H1 (cell line): ENCODE data around the gene AMBN. TPM values are rescaled to one million over a fixed set of nuclear protein-coding genes. Genes with fewer than 3 reads are reported as not detected.

Experiments
- CTCF ChIA-PET: fragments of 300-600 bp; sonication (Branson Sonifier 250); formaldehyde crosslinking; loops from one replicate; lab custom pipeline; 2021; ENCODE audit not compliant: partially characterized antibody; lab: Charles Lee
- POLR2A ChIA-PET: fragments of 300-600 bp; sonication (Branson Sonifier 250); formaldehyde crosslinking; loops from one replicate; lab custom pipeline; 2021; ENCODE audit warnings: inconsistent platforms; ENCODE audit not compliant: partially characterized antibody; lab: Charles Lee
- DNase-seq, 2 experiments: peaks; one replicate each; pipeline versions ENCODE4 v3.0.0 to v3.0.0-alpha.2; 2010 to 2022; ENCODE audit warnings: low spot score in 2 of 2, low read depth in 1 of 2, mixed read lengths in 1 of 2
- FAIRE-seq: peaks from 2 replicates; lab custom pipeline; 2011; peaks lifted over from hg19 to GRCh38; lab: Jason Lieb, UNC
- H2AFZ ChIP-seq: 2 replicates; pipeline ENCODE4 v1.8.1; 2012; ENCODE audit warnings: low read length, inconsistent platforms
- H2AK5ac ChIP-seq: 2 replicates; pipeline ENCODE4 v1.6.1; 2013; ENCODE audit warnings: low read depth, low read length
- H2BK120ac ChIP-seq: replicated peaks from 2 replicates; pipeline ENCODE3; 2013; ENCODE audit warnings: low read depth, low read length, inconsistent platforms
- H2BK12ac ChIP-seq: 2 replicates; pipeline ENCODE4 v1.6.1; 2013; ENCODE audit warnings: low read depth, low read length
- H2BK15ac ChIP-seq: 2 replicates; pipeline ENCODE4 v1.6.1; 2013; ENCODE audit warnings: low read length
- H2BK20ac ChIP-seq: 2 replicates; pipeline ENCODE4 v1.6.1; 2013; ENCODE audit warnings: low read length
- H2BK5ac ChIP-seq: 2 replicates; pipeline ENCODE4 v1.6.1; 2013; ENCODE audit warnings: low read depth, low read length
- H3K14ac ChIP-seq: 2 replicates; pipeline ENCODE4 v1.6.1; 2013; ENCODE audit warnings: inconsistent platforms; ENCODE audit not compliant: insufficient read length
- H3K18ac ChIP-seq: 2 replicates; pipeline ENCODE4 v1.6.1; 2013; ENCODE audit warnings: low read length; ENCODE audit errors: extremely low read depth
- H3K23ac ChIP-seq: 2 replicates; pipeline ENCODE4 v1.6.1; 2013; ENCODE audit warnings: inconsistent platforms; ENCODE audit not compliant: insufficient read length
- H3K23me2 ChIP-seq: 2 replicates; pipeline ENCODE4 v1.6.1; 2013; ENCODE audit warnings: low read depth, low read length
- H3K27ac ChIP-seq: 2 replicates; pipeline ENCODE4 v1.6.1; 2011; ENCODE audit warnings: low read depth, low read length, inconsistent platforms
- H3K27me3 ChIP-seq, 4 experiments: replicated peaks in 1 of 4; 1 replicate in 1 of 4; 2 replicates in 3 of 4; pipeline versions ENCODE4 v1.6.1 to v1.8.1; 2011 to 2013; ENCODE audit warnings: low read length in 3 of 4, mild to moderate bottlenecking in 3 of 4, inconsistent platforms in 2 of 4, mixed read lengths in 2 of 4, moderate library complexity in 1 of 4; ENCODE audit not compliant: control insufficient read depth in 3 of 4, insufficient read depth in 3 of 4; ENCODE audit errors: extremely low read depth in 1 of 4
- H3K36me3 ChIP-seq, 4 experiments: 2 replicates each; pipeline versions ENCODE4 v1.6.1 to v1.8.1; 2011 to 2013; ENCODE audit warnings: mild to moderate bottlenecking in 4 of 4, low read length in 3 of 4, moderate library complexity in 2 of 4, control low read depth in 1 of 4, inconsistent platforms in 1 of 4; ENCODE audit not compliant: insufficient read depth in 4 of 4, control insufficient read depth in 2 of 4
- H3K4ac ChIP-seq: replicated peaks from 2 replicates; pipeline ENCODE3; 2013; ENCODE audit warnings: low read length, low read depth, mixed read lengths, inconsistent platforms; ENCODE audit not compliant: insufficient read length
- H3K4me1 ChIP-seq, 4 experiments: replicated peaks in 1 of 4; 1 replicate in 1 of 4; 2 replicates in 3 of 4; pipeline versions ENCODE4 v1.6.1 to v1.8.1; 2011 to 2013; ENCODE audit warnings: low read length in 3 of 4, inconsistent platforms in 2 of 4, mixed read lengths in 1 of 4; ENCODE audit not compliant: insufficient read depth in 4 of 4, control insufficient read depth in 3 of 4
- H3K4me2 ChIP-seq, 2 experiments: 2 replicates each; pipeline versions ENCODE4 v1.6.1 to v1.8.1; 2011 to 2013; ENCODE audit warnings: low read depth in 2 of 2, low read length in 2 of 2, control low read depth in 1 of 2, inconsistent platforms in 1 of 2, mild to moderate bottlenecking in 1 of 2; ENCODE audit not compliant: insufficient read depth in 1 of 2
- H3K4me3 ChIP-seq, 4 experiments: fragments of 200-600, 300-600 bp in 1 of 4; sonication (generic), shearing (Covaris generic), sonication (Bioruptor Twin) in 1 of 4; 2 replicates each; pipeline versions ENCODE4 v1.5.1 to v1.8.1; 2011 to 2016; ENCODE audit warnings: low read length in 4 of 4, low read depth in 3 of 4, control low read depth in 2 of 4, inconsistent platforms in 2 of 4, mild to moderate bottlenecking in 2 of 4, mixed read lengths in 1 of 4, moderate library complexity in 1 of 4; ENCODE audit not compliant: insufficient read depth in 2 of 4; ENCODE audit errors: extremely low read depth in 1 of 4
- H3K56ac ChIP-seq: replicated peaks from 2 replicates; pipeline ENCODE3; 2013; ENCODE audit warnings: low read depth, mild to moderate bottlenecking, mixed read lengths, low read length, inconsistent platforms; ENCODE audit not compliant: insufficient read length
- H3K79me1 ChIP-seq: 2 replicates; pipeline ENCODE4 v1.6.1; 2013; ENCODE audit warnings: low read depth, low read length, control low read depth
- H3K79me2 ChIP-seq, 2 experiments: 2 replicates each; pipeline versions ENCODE4 v1.6.1 to v1.8.1; 2012 to 2013; ENCODE audit warnings: low read length in 2 of 2, mild to moderate bottlenecking in 2 of 2, inconsistent platforms in 1 of 2; ENCODE audit not compliant: insufficient read depth in 2 of 2, control insufficient read depth in 1 of 2
- H3K9ac ChIP-seq, 4 experiments: replicated peaks in 1 of 4; 1 replicate in 1 of 4; 2 replicates in 3 of 4; pipeline versions ENCODE4 v1.6.1 to v1.8.1; 2011 to 2013; ENCODE audit warnings: low read depth in 3 of 4, low read length in 3 of 4, control low read depth in 2 of 4, mild to moderate bottlenecking in 2 of 4, moderate library complexity in 2 of 4, inconsistent platforms in 1 of 4; ENCODE audit errors: extremely low read depth in 1 of 4
- H3K9me3 ChIP-seq, 2 experiments: 2 replicates each; pipeline versions ENCODE4 v1.6.1 to v1.8.1; 2012 to 2013; ENCODE audit warnings: mild to moderate bottlenecking in 2 of 2, moderate library complexity in 2 of 2, control low read depth in 1 of 2, inconsistent platforms in 1 of 2, low read depth in 1 of 2, low read length in 1 of 2, mixed read lengths in 1 of 2; ENCODE audit not compliant: insufficient read depth in 2 of 2
- H4K20me1 ChIP-seq, 2 experiments: replicated peaks in 1 of 2; 2 replicates each; pipeline versions ENCODE3 to v1.8.1; 2011 to 2013; ENCODE audit warnings: inconsistent platforms in 2 of 2, low read length in 2 of 2, mild to moderate bottlenecking in 1 of 2; ENCODE audit not compliant: insufficient read depth in 2 of 2, control insufficient read depth in 1 of 2
- H4K5ac ChIP-seq: 2 replicates; pipeline ENCODE4 v1.6.1; 2013; ENCODE audit warnings: low read length, low read depth, mixed read lengths, inconsistent platforms; ENCODE audit not compliant: insufficient read length
- H4K8ac ChIP-seq: 2 replicates; pipeline ENCODE4 v1.8.0; 2013; ENCODE audit warnings: mild to moderate bottlenecking, moderate library complexity, low read length, inconsistent platforms; ENCODE audit not compliant: insufficient read depth; ENCODE audit errors: extremely low read depth
- H4K91ac ChIP-seq: replicated peaks from 2 replicates; pipeline ENCODE3; 2013; ENCODE audit warnings: low read length, mixed read lengths, inconsistent platforms; ENCODE audit not compliant: insufficient read length
- ASH2L ChIP-seq: fragments of 200-600, 300-600 bp; sonication (generic); IDR thresholded peaks from one replicate; pipeline ENCODE4 v1.7.1; 2017; ENCODE audit warnings: low read length
- CEBPB ChIP-seq: IDR thresholded peaks from 2 replicates; pipeline ENCODE4 v1.6.1; 2012; ENCODE audit warnings: low read depth, low read length
- GABPA ChIP-seq: IDR thresholded peaks from 2 replicates; pipeline ENCODE4 v1.6.1; 2011; ENCODE audit warnings: mild to moderate bottlenecking, low read length, moderate library complexity, borderline replicate concordance; ENCODE audit not compliant: insufficient read depth
- JUN ChIP-seq: IDR thresholded peaks from 2 replicates; pipeline ENCODE4 v1.6.1; 2011; ENCODE audit warnings: low read depth, mild to moderate bottlenecking, improper control_type of control experiment, low read length
- RFX5 ChIP-seq: IDR thresholded peaks from 2 replicates; pipeline ENCODE4 v1.6.1; 2011; ENCODE audit warnings: low read depth, low read length, improper control_type of control experiment, borderline replicate concordance
- SAP30 ChIP-seq: fragments of 300-600 bp; sonication (generic); IDR thresholded peaks from 2 replicates; pipeline ENCODE4 v1.7.1; 2012; ENCODE audit warnings: low read length, moderate library complexity, mild to moderate bottlenecking, inconsistent platforms; ENCODE audit not compliant: insufficient read depth, insufficient replicate concordance
- SIRT6 ChIP-seq: IDR thresholded peaks from one replicate; pipeline ENCODE4 v1.7.1; 2012; ENCODE audit warnings: low read length, inconsistent platforms
- SIX5 ChIP-seq: IDR thresholded peaks from 2 replicates; pipeline ENCODE4 v1.6.1; 2011; ENCODE audit warnings: mild to moderate bottlenecking, low read depth, low read length
- SUZ12 ChIP-seq: fragments of 200-600 bp; sonication (generic); IDR thresholded peaks from 2 replicates; pipeline ENCODE4 v1.6.1; 2012; ENCODE audit warnings: mild to moderate bottlenecking, inconsistent platforms, low read length, moderate library complexity, mixed read lengths
- ZNF274 ChIP-seq: IDR thresholded peaks from 2 replicates; pipeline ENCODE4 v1.7.0; 2012; ENCODE audit warnings: low read length, borderline replicate concordance; ENCODE audit errors: extremely low read depth
- WGBS, 2 experiments: shearing (Covaris generic) in 1 of 2; methylation state at CpG; one replicate each; pipeline versions ENCODE4 v1.1.6 to v1.1.7; 2013 to 2015; ENCODE audit warnings: low lambda C conversion rate in 2 of 2, mixed read lengths in 2 of 2, inconsistent platforms in 1 of 2, low coverage in 1 of 2, missing lambda C conversion rate in 1 of 2; ENCODE audit not compliant: insufficient replicate concordance in 2 of 2, insufficient coverage in 1 of 2, insufficient read length in 1 of 2; ENCODE audit errors: extremely low coverage in 1 of 2, missing lambda C conversion rate in 1 of 2; 5-methylcytosine and 5-hydroxymethylcytosine counted together
- polyA plus RNA-seq, 7 experiments: library from polyadenylated mRNA; depleted of rRNA in 3 of 7; stranded (reverse) in 5 of 7; unstranded in 2 of 7; fragments of >200 nt in 5 of 7; fragments of 200-250 nt in 2 of 7; gene quantifications; 1 replicate in 5 of 7; 2 replicates in 1 of 7; 4 replicates in 1 of 7; pipeline versions ENCODE4 v1.2.1 to v1.2.3, GENCODE V29; 2011 to 2013; ENCODE audit warnings: missing spikeins in 2 of 7, mixed read lengths in 2 of 7
- total RNA-seq: library from RNA; stranded (reverse); fragmentation: NEBNext Ultra II Directional; extraction: Animal tissue kit (Norgen Biotek cat#: 25700); gene quantifications from 2 replicates; pipeline ENCODE4 v1.2.1, GENCODE V29; 2021
- TF ChIP-seq, protein P1 (sequence below): IDR thresholded peaks from 2 replicates; pipeline ENCODE4 v1.6.1; 2012; ENCODE audit warnings: inconsistent platforms
- TF ChIP-seq, protein P2 (sequence below): IDR thresholded peaks from 2 replicates; pipeline ENCODE4 v1.6.1; 2011; ENCODE audit warnings: low read length, improper control_type of control experiment

Gene AMBN
- total and polyA plus RNA-seq, 2 of the 8 experiments (the other 6 are each of a cell fraction or from before 2014, with no cell fraction given), result not detected

DNA sequence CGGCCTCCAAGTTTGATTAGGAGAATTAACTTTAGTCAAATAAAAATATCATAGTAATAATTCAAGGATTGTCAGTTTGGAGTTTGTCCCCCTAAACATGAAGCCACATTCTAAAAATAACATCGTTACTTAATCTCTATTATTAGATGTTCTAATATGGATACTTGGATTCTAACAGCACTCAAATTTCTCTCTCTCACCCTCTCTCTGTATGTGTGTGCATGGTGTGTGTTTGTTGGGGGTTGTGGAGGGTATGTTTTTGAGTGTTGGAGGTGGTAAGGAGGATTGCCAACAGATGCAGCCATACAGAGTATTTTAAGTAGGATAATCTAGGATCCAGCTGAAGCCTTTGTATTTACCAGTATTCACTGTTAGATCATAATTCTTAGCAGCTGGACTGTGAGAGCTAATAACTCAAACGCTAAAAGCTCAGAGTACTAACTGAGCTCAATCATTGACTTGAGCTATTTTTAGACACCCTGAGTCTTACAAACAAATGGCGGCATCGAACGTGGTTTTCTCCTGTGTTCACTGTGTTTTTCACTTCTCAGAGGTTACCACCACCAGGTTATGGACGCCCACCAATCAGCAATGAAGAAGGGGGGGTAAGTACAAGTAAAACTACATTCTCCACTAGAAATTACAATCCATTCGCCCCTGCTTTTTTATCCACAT, 45.3 kb downstream of the AMBN start:
- Histone ChIP-seq H3K9me3 (no peaks in the 10 kb centered on the region; a peak in 1 of 4 replicates), H2AK5ac (no peak overlapping the region), H2BK120ac (no peak overlapping the region), H3K4me3 (no peak overlapping the region), H4K20me1 (no peaks in the 10 kb centered on the region), H3K23ac (no peak overlapping the region), H2BK5ac (no peak overlapping the region), H4K5ac (no peak overlapping the region), H2BK15ac (no peak overlapping the region), H3K4me1 (no peaks in the 10 kb centered on the region), H2AFZ (0 out of 2 replicates have a peak overlapping the region, but pooled peaks have one; percentile 9), H2BK12ac (no peak overlapping the region), H4K8ac (no peak overlapping the region), H2BK20ac (no peak overlapping the region), H3K56ac (no peak overlapping the region), H3K23me2 (no peaks in the 10 kb centered on the region), H3K18ac (no peak overlapping the region), H3K36me3 (no peaks in the 10 kb centered on the region), H4K91ac (no peak overlapping the region), H3K14ac (no peak overlapping the region), H3K27ac (no peak overlapping the region), H3K79me2 (no peaks in the 10 kb centered on the region), H3K27me3 (no peaks in the 10 kb centered on the region), H3K4me2 (no peak overlapping the region), H3K79me1 (no peaks in the 10 kb centered on the region), H3K9ac (no peak overlapping the region), H3K4ac (no peak overlapping the region)
- POLR2A ChIA-PET, result no interaction called here
- WGBS, 2 experiments, result 88% methylated on average over 8 of the region's 8 CpGs; no CpG with 5 or more reads in 1 of the 2 experiments
- CTCF ChIA-PET, result interaction anchor here (0.5 to 0.9 kb wide), 3 partner anchors 35 to 1153 kb away, joined by 3 to 4 read pairs (median 3); no protein-coding TSS in a partner anchor
- FAIRE-seq (no peak), DNase-seq (no peak)
- TF ChIP-seq JUN (no peak), ASH2L (no peak), GABPA (no peak), SIRT6 (no peak), ZNF274 (no peak), RFX5 (no peak), CEBPB (no peak), SAP30 (no peak), SUZ12 (no peak), SIX5 (no peak)
- TF ChIP-seq, protein P1, sequence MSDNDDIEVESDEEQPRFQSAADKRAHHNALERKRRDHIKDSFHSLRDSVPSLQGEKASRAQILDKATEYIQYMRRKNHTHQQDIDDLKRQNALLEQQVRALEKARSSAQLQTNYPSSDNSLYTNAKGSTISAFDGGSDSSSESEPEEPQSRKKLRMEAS, result no peak
- TF ChIP-seq, protein P2, sequence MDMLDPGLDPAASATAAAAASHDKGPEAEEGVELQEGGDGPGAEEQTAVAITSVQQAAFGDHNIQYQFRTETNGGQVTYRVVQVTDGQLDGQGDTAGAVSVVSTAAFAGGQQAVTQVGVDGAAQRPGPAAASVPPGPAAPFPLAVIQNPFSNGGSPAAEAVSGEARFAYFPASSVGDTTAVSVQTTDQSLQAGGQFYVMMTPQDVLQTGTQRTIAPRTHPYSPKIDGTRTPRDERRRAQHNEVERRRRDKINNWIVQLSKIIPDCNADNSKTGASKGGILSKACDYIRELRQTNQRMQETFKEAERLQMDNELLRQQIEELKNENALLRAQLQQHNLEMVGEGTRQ, result no peak
